GM12873 (cell line): ENCODE results near the gene HNRNPD.

Source experiments
- CTCF ChIP-seq: IDR thresholded peaks from 2 replicates; pipeline ENCODE4 v1.5.1; 2012; ENCODE audit warnings: low read depth, mild to moderate bottlenecking, moderate library complexity, low read length, control low read depth; ENCODE audit not compliant: insufficient read depth; ENCODE audit errors: missing control alignments

Gene HNRNPD

DNA sequence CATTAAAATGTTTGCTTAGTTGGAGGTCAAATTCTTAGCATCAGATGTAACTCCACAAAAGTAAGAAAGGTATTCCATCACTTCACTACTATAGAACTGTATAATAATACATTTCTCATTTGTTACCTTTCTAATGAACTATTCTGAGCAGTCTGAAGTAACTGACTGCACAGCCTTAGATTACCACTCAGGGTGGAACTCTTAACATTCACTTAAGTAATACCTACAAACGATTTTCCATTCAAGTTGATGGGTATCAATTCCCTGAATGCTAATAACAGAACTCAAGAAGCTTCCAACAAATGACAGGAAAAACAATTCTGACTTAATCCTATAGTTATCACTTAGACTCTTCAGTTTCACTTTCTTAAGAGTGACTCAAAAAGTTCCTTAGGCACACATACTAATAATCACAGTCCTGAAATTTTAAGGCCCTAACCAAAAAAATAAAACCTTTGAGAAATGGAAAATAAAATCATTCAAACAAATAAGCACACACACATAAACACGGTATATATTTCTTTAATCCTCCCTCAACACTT is 20.9 kb downstream of the HNRNPD start:
- no peak for TF ChIP-seq CTCF

- no peak for TF ChIP-seq CTCF
These were observed 21.5 kb downstream of the HNRNPD start for GRCh38 chr4:82352118-82352824.

- TF ChIP-seq CTCF: no peak
These were observed 27.7 kb downstream of the HNRNPD start for GRCh38 chr4:82346126-82346525.

DNA sequence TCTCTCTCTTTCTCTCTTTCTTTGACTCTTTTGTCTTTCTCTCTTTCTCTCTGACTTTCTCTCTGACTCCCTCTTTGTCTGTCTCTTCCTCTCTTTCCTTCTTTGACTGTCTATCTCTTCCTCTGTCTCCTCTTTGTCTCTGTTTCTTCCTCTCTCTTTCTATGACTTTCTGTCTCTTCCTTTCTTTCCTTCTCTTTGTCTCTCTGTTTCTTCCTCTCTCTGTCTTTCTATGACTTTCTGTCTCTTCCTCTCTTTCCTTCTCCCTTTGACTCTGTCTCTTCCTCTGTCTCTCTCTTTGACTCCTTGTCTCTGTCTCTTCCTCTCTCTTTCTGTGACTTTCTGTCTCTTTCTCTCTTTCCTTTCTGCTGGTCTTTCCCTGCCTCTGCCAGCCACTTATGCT is 38.7 kb downstream of the HNRNPD start:
- no peak for TF ChIP-seq CTCF

DNA sequence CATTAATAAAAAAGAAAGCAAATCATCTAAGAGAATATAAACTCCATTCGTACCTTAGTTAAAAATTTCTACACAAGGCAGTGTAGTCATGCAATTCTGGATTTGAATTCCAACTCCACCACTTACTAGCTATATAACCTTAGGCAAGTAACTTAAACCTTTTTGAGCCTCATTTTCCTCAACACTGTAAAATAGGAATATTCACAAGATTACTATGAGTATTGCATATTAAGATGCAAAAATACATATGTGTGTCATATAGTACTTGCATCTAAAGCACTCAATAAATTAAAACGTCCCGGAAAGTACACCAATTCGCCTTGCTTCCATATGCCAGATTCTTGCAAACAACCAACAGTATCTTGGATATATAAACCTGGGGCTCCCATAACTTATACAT is 42.0 kb downstream of the HNRNPD start:
- TF ChIP-seq CTCF: no peak

GRCh38 chr4:82320351-82320750 is 53.4 kb downstream of the HNRNPD start:
- TF ChIP-seq CTCF: no peak
